GM12892 (cell line): ENCODE measurements around the gene MYOT.

Experiments
- POLR2A ChIP-seq: IDR thresholded peaks from 2 replicates; pipeline ENCODE4 v1.6.1; 2011; ENCODE audit warnings: low read depth, low read length, control low read depth
- POLR2AphosphoS5 ChIP-seq: IDR thresholded peaks from 2 replicates; pipeline ENCODE4 v1.6.1; 2011; ENCODE audit warnings: low read depth, low read length, control low read depth
- TAF1 ChIP-seq: IDR thresholded peaks from 2 replicates; pipeline ENCODE4 v1.6.1; 2011; ENCODE audit warnings: low read depth, mild to moderate bottlenecking, control low read depth, low read length, borderline replicate concordance

DNA sequence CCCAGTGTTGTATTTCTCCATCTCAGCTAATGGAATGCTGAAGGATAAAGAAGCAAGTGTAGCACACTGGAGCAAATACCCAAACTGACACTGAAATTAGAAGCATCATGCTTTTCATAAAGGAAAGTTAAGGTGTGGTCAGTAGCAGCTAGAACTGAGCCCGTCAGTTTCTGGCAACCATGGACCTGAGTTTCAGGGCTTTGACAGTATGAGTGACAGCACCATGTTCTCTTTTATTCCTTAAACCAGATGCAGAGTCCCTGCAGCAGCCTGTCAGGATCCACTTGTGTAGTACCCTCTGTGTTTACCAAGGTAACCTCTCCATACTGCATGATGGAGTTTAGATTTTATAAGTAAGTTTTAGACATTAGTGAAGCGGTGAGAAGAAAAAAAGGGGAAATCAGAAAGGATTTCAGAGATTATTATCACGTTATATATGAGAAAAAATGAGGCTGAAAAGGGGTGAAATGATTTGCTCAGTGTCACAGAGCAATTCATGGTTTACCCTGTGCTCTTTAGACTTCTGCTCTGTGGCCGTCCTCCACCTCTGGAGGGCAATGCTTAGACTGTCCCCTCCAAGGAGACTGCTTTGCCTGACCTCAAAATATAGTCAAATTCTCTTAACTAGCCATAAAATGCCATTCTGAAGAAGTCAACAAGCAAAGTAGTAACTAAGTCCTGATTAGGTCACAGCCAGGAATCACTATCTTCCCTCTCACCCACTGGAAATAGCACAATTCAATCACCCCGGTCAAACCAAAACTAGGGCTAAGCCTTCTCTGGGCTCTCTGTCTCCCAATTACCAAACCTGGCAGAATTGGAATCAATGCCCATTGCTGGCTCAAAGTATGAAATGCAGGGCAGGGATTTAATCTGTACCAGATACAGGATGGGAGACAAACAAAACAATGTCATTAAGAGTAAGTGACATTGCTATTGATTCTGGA lies 10.5 kb upstream of the MYOT start:
- TF ChIP-seq POLR2A (no peak), POLR2AphosphoS5 (no peak), TAF1 (no peak)
